HG03520 (cell line): Measurements from ENCODE around the gene MYO5A.

ENCODE experiments used
- ATAC-seq: cut with Tn5 transposase; IDR thresholded peaks from one replicate; pipeline ENCODE4 v1.9.1; 2021; ENCODE audit warnings: mild to moderate bottlenecking, moderate library complexity; ENCODE audit not compliant: unreplicated experiment

MYO5A gene

DNA sequence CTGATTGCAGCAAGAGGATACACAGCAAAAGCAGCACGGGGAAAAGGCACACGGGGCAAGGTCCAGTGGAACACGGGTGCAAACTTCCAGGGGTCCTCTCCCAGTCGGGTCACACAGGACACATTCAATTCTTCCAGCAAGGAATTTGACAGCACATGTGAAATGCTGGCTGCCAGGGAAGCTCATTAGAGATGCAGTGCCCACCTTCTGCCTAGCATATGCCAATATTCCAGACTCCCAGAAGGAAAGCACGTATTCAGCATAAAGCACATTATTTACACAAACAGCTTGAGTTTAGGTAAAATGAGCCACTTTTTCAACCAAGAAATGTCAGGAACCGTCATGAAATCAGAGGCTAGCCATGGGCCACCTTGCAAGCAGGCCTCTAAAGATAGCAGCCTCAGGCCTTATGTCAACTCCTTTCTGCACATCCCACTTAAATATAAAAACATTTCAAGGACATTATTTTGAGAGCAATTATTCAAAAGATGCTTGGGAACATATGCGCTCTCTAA lies 252.4 kb downstream of the MYO5A start:
- ATAC-seq, result no peak

DNA sequence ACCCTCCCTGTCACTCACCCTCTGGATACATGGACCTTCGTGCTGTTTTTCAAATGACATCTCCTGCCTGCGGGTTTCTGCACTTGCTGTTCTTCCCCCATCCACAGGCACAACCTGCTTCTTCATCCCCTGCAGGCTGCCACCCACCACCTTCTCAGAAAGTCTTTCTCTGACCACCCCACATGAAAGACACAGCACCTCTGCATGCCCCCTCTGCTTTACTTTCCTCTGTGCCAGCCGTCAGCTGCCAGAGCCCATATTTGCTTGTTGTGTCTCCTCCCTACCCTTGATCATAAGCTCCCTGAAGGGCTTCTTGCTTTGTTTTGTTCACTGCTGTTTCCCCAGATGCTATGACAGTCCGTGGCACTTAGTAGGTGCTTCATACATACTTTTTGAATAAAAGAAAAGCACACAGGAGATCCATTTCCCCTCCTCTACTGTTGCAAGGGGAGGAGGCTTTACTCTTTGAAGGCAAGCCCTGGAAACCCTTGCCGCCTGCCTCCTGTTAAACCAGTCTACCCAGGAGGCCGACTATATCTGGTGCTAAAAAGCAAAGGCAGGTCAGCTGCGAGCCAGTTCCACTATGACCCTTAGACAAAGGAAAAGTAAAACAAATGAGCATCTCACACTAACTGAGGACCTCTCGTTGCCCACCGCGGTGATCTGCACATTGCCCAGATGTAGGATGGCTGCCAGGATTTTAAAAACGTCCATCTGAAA lies 265.0 kb downstream of the MYO5A start:
- no peak for ATAC-seq

DNA sequence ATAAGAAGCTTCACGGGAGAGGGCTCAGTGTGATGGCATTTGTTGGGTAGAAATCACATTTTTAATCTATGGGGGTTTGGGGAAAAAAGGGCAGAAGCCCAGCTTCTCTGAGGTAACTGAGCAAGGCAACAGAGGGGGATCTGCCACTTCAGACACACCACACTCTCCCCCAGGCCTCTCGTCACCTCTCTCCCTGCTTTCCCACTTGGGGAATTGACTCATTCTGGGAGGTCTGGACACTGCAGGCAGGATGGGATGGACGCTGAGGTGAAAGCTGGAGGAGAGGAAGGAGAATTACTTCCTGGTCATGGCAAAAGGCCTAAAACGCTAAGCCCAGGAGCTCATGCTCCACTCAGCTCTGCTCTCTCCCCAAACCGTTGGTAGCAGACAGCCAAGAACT lies 266.3 kb downstream of the MYO5A start:
- ATAC-seq, result no peak

DNA sequence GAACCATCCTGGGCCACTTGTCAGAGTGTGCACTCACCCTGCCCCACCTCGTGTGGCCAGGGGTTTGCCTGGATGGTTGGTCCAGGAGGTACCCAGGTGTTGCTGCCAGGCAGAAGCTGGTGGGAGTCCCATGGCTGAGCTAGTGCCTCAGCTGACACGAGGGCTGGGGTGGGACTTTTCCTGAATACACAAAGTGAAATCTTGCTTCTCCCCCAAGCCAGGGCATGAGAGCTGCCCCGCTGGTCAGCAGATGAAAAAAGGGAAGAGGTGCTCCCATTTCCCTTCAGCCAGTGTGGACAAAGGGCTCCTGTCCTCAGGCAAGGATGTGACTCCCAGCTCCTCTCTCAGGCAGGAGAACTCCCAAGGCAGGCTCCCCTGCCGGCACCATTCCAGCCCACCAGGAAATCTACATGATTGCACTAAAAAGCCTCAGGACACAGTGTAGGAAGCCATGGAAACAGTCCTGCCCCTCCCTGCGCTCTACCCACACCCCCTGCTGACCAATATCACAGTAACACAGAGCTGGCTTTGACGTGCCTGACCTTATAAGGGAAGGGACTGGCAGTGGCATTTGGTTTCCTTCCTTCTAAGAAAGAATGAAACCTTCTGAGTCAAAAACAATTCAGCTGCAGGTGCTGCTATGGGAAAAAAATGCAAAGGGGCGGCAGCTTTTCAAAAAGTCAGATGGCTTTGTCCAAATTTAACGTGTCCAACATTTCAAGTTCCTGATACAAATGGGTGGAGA lies 267.0 kb downstream of the MYO5A start:
- peak; percentile 98 for ATAC-seq

DNA sequence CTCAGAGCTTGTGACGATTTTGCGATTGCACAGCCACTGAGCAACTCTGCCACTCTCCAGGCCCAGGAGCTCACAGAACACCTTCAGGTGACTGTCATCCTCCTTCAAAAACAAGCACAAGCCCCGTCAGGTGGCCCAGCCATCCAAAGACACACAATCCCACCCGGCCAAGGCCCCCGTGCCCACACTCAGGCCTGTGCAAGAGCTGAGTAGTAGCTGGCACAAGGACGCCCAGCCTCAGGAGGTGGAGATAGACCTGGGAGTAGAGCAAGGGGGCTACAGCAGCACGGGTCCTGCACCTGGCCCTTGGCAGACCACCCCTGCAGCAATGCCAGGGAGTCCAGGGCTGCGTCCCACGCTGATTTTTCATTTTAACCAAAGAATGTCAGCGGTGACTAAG lies 267.7 kb downstream of the MYO5A start:
- no peak for ATAC-seq

DNA sequence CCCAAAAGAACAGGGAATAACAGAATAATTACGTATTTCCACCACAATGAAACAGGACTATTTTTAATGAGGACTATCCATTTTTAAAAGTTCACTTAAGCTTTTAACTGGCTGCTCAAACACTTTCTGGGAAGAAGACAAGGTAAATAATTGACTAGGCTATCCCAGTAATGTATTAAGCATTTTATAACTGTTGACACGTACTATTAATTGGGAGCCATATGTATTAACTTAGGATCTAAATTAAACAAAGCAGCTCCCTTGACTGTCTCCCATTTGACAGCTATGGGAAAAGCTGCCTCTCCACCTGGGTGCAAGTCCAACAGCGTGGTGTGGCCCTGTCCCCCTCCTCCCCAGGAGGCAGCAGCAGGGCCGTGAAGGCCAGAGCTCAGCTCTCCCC lies 269.2 kb downstream of the MYO5A start:
- ATAC-seq, result no peak

DNA sequence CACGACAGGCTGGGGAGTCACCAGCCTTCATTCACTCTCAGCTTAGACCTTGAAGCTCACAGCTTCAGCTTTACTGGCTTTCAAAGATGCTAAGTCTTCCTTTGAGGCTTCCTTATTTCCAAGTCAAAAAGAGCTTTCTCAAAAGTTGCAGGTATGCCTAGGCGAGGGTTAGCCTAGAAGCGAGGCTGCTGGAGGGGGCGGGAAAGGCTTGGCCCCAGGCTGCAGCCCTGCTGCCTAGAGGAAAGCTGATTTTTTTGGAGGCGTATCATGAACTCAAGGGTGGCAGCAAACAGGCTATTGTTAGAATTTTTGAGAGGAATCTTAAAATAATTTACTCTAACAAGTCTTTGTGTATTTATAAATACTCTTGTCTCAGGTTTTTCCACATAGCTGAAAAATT lies 270.2 kb downstream of the MYO5A start:
- ATAC-seq, result no peak

DNA sequence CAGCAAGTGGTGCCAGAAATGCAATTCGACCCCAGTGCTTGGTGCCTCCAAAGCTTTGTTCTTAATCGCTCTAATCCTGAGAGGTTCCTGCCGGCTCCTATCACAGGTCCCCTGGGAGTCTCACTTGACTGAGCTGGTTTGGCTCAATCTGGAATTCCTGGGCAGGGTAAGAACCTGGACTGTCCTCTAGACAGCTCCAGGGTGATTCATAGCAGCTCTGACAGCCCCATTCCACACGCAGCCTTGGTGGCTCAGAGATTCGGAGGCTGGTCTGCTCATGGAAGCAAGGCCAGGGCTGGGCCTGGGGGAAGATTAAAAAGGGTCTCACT lies 271.0 kb downstream of the MYO5A start:
- no peak for ATAC-seq
